HK-2 (cell line): Measurements from ENCODE around the gene ASAP3.
"Not testable (repeated sequence)": the region's sequence is repeated elsewhere in the genome, so short reads cannot be mapped to it uniquely, and the experiment has no call there.

Experiments
- DNase-seq: peaks from one replicate; pipeline ENCODE4 v3.0.0-alpha.2; 2018; ENCODE audit not compliant: unreplicated experiment

ASAP3 gene

GRCh38 chr1:23514111-23514679, 30.2 kb upstream of the ASAP3 start:
- no peak for DNase-seq

GRCh38 chr1:23509896-23510295, 25.9 kb upstream of the ASAP3 start:
- DNase-seq: no peak

- no peak for DNase-seq
Measured at GRCh38 chr1:23506376-23507107, 22.6 kb upstream of the ASAP3 start.

- DNase-seq: no peak
Measured at GRCh38 chr1:23505851-23506250, 21.9 kb upstream of the ASAP3 start.

- not testable (repeated sequence) for DNase-seq
Measured at GRCh38 chr1:23504156-23504555, 20.2 kb upstream of the ASAP3 start.

- DNase-seq: no peak
Measured at GRCh38 chr1:23502951-23503350, 19.0 kb upstream of the ASAP3 start.

- no peak for DNase-seq
Measured at GRCh38 chr1:23500466-23500865, 16.5 kb upstream of the ASAP3 start.

- no peak for DNase-seq
Measured at GRCh38 chr1:23497777-23498439, 13.9 kb upstream of the ASAP3 start.

GRCh38 chr1:23496490-23497181, 12.7 kb upstream of the ASAP3 start:
- no peak for DNase-seq

GRCh38 chr1:23494836-23495235, 10.9 kb upstream of the ASAP3 start:
- DNase-seq: not testable (repeated sequence)

- not testable (repeated sequence) for DNase-seq
Measured at GRCh38 chr1:23492776-23493175, 8.8 kb upstream of the ASAP3 start.

- no peak for DNase-seq
Measured at GRCh38 chr1:23492132-23492720, 8.2 kb upstream of the ASAP3 start.

- DNase-seq: no peak
Measured at GRCh38 chr1:23489842-23490241, 5.9 kb upstream of the ASAP3 start.

- DNase-seq: no peak
Measured at GRCh38 chr1:23485002-23485332, 988 bp upstream of the ASAP3 start.

GRCh38 chr1:23484253-23485001, 448 bp upstream of the ASAP3 start:
- DNase-seq: peak; percentile 93

GRCh38 chr1:23481904-23482303, 2.1 kb downstream of the ASAP3 start:
- DNase-seq: no peak

- no peak for DNase-seq
Measured at GRCh38 chr1:23481026-23481597, 2.9 kb downstream of the ASAP3 start.

- DNase-seq: no peak
Measured at GRCh38 chr1:23480187-23481025, 3.6 kb downstream of the ASAP3 start.

GRCh38 chr1:23479666-23479941, 4.4 kb downstream of the ASAP3 start:
- no peak for DNase-seq

- peak; percentile 76 for DNase-seq
Measured at GRCh38 chr1:23478896-23479665, 4.9 kb downstream of the ASAP3 start.
